OCI-LY7 (cell line): Measurements from ENCODE around the gene MFF. TPM values are rescaled to one million over a fixed set of nuclear protein-coding genes. Genes with fewer than 3 reads are reported as not detected.

Experiments used
- BruUV-seq: library from RNA; stranded (reverse); fragments of 400-500 nt; replicated peaks from 2 replicates; lab custom pipeline; 2021; lab: Mats Ljungman, UMichigan
- CTCF ChIA-PET: fragments of 300-600 bp; sonication (Branson Sonifier 250); formaldehyde crosslinking; loops from one replicate; lab custom pipeline; 2022; ENCODE audit warnings: antibody characterized with exemption; ENCODE audit not compliant: unreplicated experiment; lab: Charles Lee
- POLR2A ChIA-PET: fragments of 300-600 bp; sonication (Branson Sonifier 250); formaldehyde crosslinking; loops from one replicate; lab custom pipeline; 2022; ENCODE audit warnings: antibody characterized with exemption; lab: Charles Lee
- DNase-seq: peaks from one replicate; pipeline ENCODE4 v3.0.0-alpha.2; 2015; ENCODE audit warnings: low spot score
- H2AFZ ChIP-seq: fragments of 200-600 bp; sonication (generic), shearing (Covaris generic); 2 replicates; pipeline ENCODE4 v1.6.1; 2014; ENCODE audit warnings: mild to moderate bottlenecking, antibody characterized with exemption, low read length, moderate library complexity
- H3K27ac ChIP-seq: fragments of 200-600 bp; sonication (generic); 2 replicates; pipeline ENCODE4 v1.5.1; 2014; ENCODE audit warnings: mixed run types, low read depth, mild to moderate bottlenecking, moderate library complexity, low read length, inconsistent platforms; ENCODE audit not compliant: poor library complexity, severe bottlenecking
- H3K36me3 ChIP-seq: fragments of 200-600 bp; sonication (generic); 2 replicates; pipeline ENCODE4 v1.6.1; 2014; ENCODE audit warnings: mild to moderate bottlenecking, antibody characterized with exemption, low read length, moderate library complexity, mixed read lengths; ENCODE audit not compliant: insufficient read depth
- H3K4me1 ChIP-seq: fragments of 200-600 bp; sonication (generic); 2 replicates; pipeline ENCODE4 v1.5.1; 2014; ENCODE audit warnings: mild to moderate bottlenecking, low read length; ENCODE audit not compliant: insufficient read depth, poor library complexity, severe bottlenecking
- H3K4me2 ChIP-seq: fragments of 200-600 bp; sonication (generic); 2 replicates; pipeline ENCODE4 v1.6.1; 2014; ENCODE audit warnings: mild to moderate bottlenecking, low read length
- H3K4me3 ChIP-seq: fragments of 200-600 bp; sonication (generic); 2 replicates; pipeline ENCODE4 v1.5.1; 2014; ENCODE audit warnings: mild to moderate bottlenecking, low read depth, low read length; ENCODE audit not compliant: poor library complexity, severe bottlenecking
- H3K79me2 ChIP-seq: fragments of 200-600 bp; sonication (generic); 2 replicates; pipeline ENCODE4 v1.6.1; 2016; ENCODE audit warnings: low read depth, mild to moderate bottlenecking, low read length, moderate library complexity, mixed read lengths; ENCODE audit not compliant: insufficient read depth
- H3K9me2 ChIP-seq: fragments of 200-600 bp; sonication (generic); 2 replicates; pipeline ENCODE4 v1.6.1; 2016; ENCODE audit warnings: mild to moderate bottlenecking, low read length, mixed read lengths; ENCODE audit not compliant: insufficient read depth
- H3K9me3 ChIP-seq: fragments of 200-600 bp; sonication (generic); 2 replicates; pipeline ENCODE4 v1.6.1; 2014; ENCODE audit warnings: mild to moderate bottlenecking, mixed run types, low read length, mixed read lengths
- H4K20me1 ChIP-seq: fragments of 200-600 bp; sonication (generic); 2 replicates; pipeline ENCODE4 v1.6.1; 2014; ENCODE audit warnings: mild to moderate bottlenecking, antibody characterized with exemption, low read length, moderate library complexity, mixed read lengths; ENCODE audit not compliant: insufficient read depth
- CTCF ChIP-seq: fragments of 200-600 bp; sonication (generic); conservative IDR thresholded peaks from 2 replicates; pipeline ENCODE4 v1.5.1; 2014; ENCODE audit warnings: mild to moderate bottlenecking, antibody characterized with exemption, low read length, moderate library complexity, mixed read lengths
- EZH2phosphoT487 ChIP-seq: fragments of 200-600 bp; sonication (generic); IDR thresholded peaks from 2 replicates; pipeline ENCODE4 v1.6.1; 2018; ENCODE audit warnings: low read depth, borderline replicate concordance, mild to moderate bottlenecking, mixed run types, antibody characterized with exemption, low read length, moderate library complexity, mixed read lengths
- intact Hi-C: fragments of 100-400 bp; cut with micrococcal nuclease; formaldehyde crosslinking; loops from one replicate; pipeline ENCODE4 v1.10.0; 2022; ENCODE audit not compliant: unreplicated experiment
- total RNA-seq, 2 experiments: library from RNA; depleted of rRNA in 1 of 2; stranded (reverse); fragments of >200 nt in 1 of 2; shearing (Covaris generic) in 1 of 2; gene quantifications; 2 replicates each; pipeline ENCODE4 v1.2.3, GENCODE V29; 2014 to 2022

The MFF gene
- total RNA-seq, 2 experiments from 2014 or later, result 66.6 to 72.1 TPM

GRCh38 chr2:227340106-227340505 lies 15.1 kb downstream of the MFF start:
- H3K36me3 ChIP-seq, result peaks cover 51% of the 10 kb centered on the region
- TF ChIP-seq CTCF (no peak), EZH2phosphoT487 (no peak)
- no peaks in the 10 kb centered on the region for H3K9me2 ChIP-seq
- CTCF ChIA-PET, result no interaction called here
- no peaks in the 10 kb centered on the region for H4K20me1 ChIP-seq
- H3K4me2 ChIP-seq, result no peak overlapping the region
- H3K27ac ChIP-seq, result no peak overlapping the region
- no TSS peak for BruUV-seq
- POLR2A ChIA-PET, result interaction anchor here (0.6 to 2.7 kb wide), 4 partner anchors 8 to 211 kb away, joined by 3 to 12 read pairs (median 4); no protein-coding TSS in a partner anchor
- H3K79me2 ChIP-seq, result no peaks in the 10 kb centered on the region
- no peaks in the 10 kb centered on the region for H3K4me1 ChIP-seq
- intact Hi-C loops, result no loop called here
- DNase-seq, result no peak
- no peak overlapping the region for H2AFZ ChIP-seq
- H3K4me3 ChIP-seq, result no peak overlapping the region
- H3K9me3 ChIP-seq, result no peaks in the 10 kb centered on the region

- no peaks in the 10 kb centered on the region for H3K9me3 ChIP-seq
- H3K36me3 ChIP-seq, result peaks cover 45% of the 10 kb centered on the region; the same call in 1 of the 2 replicates
- H3K4me1 ChIP-seq, result no peaks in the 10 kb centered on the region
- no peak overlapping the region for H3K4me3 ChIP-seq
- no peak overlapping the region for H3K4me2 ChIP-seq
- H3K79me2 ChIP-seq, result no peaks in the 10 kb centered on the region
- intact Hi-C loops, result no loop called here
- no TSS peak for BruUV-seq
- no peak overlapping the region for H2AFZ ChIP-seq
- no peak for DNase-seq
- no peak overlapping the region for H3K27ac ChIP-seq
- H4K20me1 ChIP-seq, result no peaks in the 10 kb centered on the region
- no peaks in the 10 kb centered on the region for H3K9me2 ChIP-seq
- ChIA-PET POLR2A (interaction anchor here (0.6 to 1.0 kb wide), 2 partner anchors 8 to 277 kb away, joined by 4 read pairs; no protein-coding TSS in a partner anchor), CTCF (no interaction called here)
- TF ChIP-seq CTCF, result no peak
- no peak for TF ChIP-seq EZH2phosphoT487
These were observed 16.5 kb downstream of the MFF start for GRCh38 chr2:227341553-227341952.

- ChIA-PET CTCF (no interaction called here), POLR2A (no interaction called here)
- Histone ChIP-seq H4K20me1 (no peaks in the 10 kb centered on the region), H3K4me3 (no peak overlapping the region), H3K9me2 (no peaks in the 10 kb centered on the region), H3K9me3 (no peaks in the 10 kb centered on the region), H3K4me2 (no peak overlapping the region), H3K4me1 (no peaks in the 10 kb centered on the region), H3K27ac (no peak overlapping the region), H3K36me3 (peaks cover 57% of the 10 kb centered on the region; the same call in 1 of the 2 replicates), H3K79me2 (no peaks in the 10 kb centered on the region), H2AFZ (no peak overlapping the region)
- DNase-seq, result no peak
- intact Hi-C loops, result no loop called here
- TF ChIP-seq EZH2phosphoT487 (no peak), CTCF (no peak)
- BruUV-seq, result no TSS peak
These were observed 19.2 kb downstream of the MFF start for GRCh38 chr2:227344231-227344630.
